Measurements from ENCODE around the gene C17orf78. TPM values are rescaled to one million over a fixed set of nuclear protein-coding genes. Genes with fewer than 3 reads are reported as not detected.

C17orf78 gene
- total RNA-seq, 1 donor from 2014 or later = not detected

DNA sequence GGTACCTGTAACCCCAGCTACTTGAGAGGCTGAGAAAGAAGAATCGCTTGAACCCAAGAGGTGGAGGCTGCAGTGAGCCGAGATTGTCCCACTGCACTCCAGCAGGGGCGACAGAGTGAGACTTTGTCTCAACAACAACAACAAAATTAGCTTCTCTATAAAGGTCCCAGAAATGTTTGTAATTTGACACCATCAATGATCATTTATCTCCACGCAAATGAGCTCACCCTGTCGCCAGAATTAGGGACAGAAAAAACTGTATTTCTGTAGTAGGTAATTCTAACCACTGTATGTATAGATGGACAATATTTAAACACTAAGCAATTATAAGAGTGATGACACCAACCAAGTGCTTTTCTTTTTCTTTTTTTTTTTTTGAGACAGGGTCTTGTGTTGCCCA, 10.7 kb downstream of the C17orf78 start:
- Mint-ChIP-seq H3K27ac (ENCODE audit: unreplicated experiment) (no peak overlapping the region), H3K27me3 (ENCODE audit: unreplicated experiment) (peaks cover 2% of the 10 kb centered on the region), H3K4me1 (ENCODE audit: unreplicated experiment) (no peaks in the 10 kb centered on the region), H3K4me3 (ENCODE audit: unreplicated experiment) (no peak overlapping the region), H3K36me3 (ENCODE audit: low read depth, unreplicated experiment) (no peaks in the 10 kb centered on the region), H3K9me3 (ENCODE audit: unreplicated experiment) (no peaks in the 10 kb centered on the region)
- TF ChIP-seq, protein P1, sequence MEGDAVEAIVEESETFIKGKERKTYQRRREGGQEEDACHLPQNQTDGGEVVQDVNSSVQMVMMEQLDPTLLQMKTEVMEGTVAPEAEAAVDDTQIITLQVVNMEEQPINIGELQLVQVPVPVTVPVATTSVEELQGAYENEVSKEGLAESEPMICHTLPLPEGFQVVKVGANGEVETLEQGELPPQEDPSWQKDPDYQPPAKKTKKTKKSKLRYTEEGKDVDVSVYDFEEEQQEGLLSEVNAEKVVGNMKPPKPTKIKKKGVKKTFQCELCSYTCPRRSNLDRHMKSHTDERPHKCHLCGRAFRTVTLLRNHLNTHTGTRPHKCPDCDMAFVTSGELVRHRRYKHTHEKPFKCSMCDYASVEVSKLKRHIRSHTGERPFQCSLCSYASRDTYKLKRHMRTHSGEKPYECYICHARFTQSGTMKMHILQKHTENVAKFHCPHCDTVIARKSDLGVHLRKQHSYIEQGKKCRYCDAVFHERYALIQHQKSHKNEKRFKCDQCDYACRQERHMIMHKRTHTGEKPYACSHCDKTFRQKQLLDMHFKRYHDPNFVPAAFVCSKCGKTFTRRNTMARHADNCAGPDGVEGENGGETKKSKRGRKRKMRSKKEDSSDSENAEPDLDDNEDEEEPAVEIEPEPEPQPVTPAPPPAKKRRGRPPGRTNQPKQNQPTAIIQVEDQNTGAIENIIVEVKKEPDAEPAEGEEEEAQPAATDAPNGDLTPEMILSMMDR (IDR thresholded peaks at IDR 0.05; ENCODE audit: unreplicated experiment) = no peak
- no peak for DNase-seq (ENCODE audit: low spot score)

DNA sequence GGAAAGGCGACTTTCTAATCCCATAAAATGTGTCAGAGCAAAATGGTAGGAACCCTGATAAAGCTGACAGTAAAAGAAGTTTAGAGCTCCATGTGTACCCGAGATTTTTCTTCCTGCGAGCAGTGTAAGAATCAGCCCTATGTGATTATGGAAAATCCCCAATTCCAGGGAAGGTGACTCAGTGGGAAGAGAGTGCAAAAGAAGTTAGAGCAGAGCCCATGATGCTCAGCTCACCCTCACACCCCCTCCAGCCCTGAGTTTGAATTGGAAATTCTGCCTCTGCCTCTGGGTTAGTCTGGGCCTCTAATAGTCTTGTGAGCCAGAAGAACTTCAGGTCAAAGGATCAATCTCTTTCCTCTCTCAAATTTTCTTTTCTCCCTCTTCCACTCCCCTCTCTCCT, 12.5 kb downstream of the C17orf78 start:
- no peak for DNase-seq (ENCODE audit: low spot score)
- no peaks in the 10 kb centered on the region for H3K4me1 Mint-ChIP-seq (ENCODE audit: unreplicated experiment)
- H3K9me3 Mint-ChIP-seq (ENCODE audit: unreplicated experiment) = no peaks in the 10 kb centered on the region
- no peaks in the 10 kb centered on the region for H3K36me3 Mint-ChIP-seq (ENCODE audit: low read depth, unreplicated experiment)
- no peak overlapping the region for H3K27ac Mint-ChIP-seq (ENCODE audit: unreplicated experiment)
- H3K4me3 Mint-ChIP-seq (ENCODE audit: unreplicated experiment) = no peak overlapping the region
- TF ChIP-seq, protein P1 (IDR thresholded peaks at IDR 0.05; ENCODE audit: unreplicated experiment) = no peak
- H3K27me3 Mint-ChIP-seq (ENCODE audit: unreplicated experiment) = peaks cover 2% of the 10 kb centered on the region

DNA sequence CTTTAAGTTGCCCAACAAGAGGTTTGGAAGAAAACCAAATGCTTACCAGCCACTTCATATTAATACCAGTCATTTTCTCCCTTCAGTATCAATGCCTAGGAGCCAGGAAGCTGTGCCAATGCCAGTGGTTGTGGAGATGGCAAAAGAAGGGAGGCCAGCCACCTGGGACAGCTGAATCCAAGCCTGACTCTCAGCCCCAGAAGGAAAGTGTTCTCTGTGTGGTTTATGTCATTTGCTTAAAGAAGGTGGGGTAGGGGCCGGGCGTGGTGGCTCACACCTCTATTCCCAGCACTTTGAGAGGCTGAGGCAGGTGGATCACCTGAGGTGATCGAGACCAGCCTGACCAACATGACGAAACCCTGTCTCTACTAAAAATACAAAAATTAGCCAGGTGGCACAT, 13.4 kb downstream of the C17orf78 start:
- TF ChIP-seq, protein P1 (IDR thresholded peaks at IDR 0.05; ENCODE audit: unreplicated experiment) = no peak
- Mint-ChIP-seq H3K4me3 (ENCODE audit: unreplicated experiment) (no peak overlapping the region), H3K27me3 (ENCODE audit: unreplicated experiment) (peaks cover 2% of the 10 kb centered on the region), H3K9me3 (ENCODE audit: unreplicated experiment) (no peaks in the 10 kb centered on the region), H3K36me3 (ENCODE audit: low read depth, unreplicated experiment) (no peaks in the 10 kb centered on the region), H3K4me1 (ENCODE audit: unreplicated experiment) (no peaks in the 10 kb centered on the region), H3K27ac (ENCODE audit: unreplicated experiment) (no peak overlapping the region)
- DNase-seq (ENCODE audit: low spot score) = no peak

DNA sequence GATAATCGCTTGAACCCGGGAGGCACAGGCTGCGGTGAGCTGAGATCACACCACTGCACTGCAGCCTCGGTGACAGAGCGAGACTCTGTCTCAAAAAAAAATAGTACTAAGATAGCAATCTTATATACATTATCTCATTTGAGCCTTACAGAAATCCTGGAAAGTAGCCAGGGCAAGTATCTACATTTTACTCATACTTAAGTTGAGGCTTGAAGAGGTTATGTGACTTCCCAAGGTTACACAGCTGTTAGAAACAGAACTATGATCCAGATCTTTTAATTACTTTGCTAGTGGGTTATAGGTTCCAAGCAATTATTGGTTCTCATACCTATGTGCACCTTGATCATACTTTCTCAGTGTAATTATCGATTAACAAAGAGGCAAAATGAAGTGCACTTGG, 15.4 kb downstream of the C17orf78 start:
- TF ChIP-seq, protein P1 (IDR thresholded peaks at IDR 0.05; ENCODE audit: unreplicated experiment) = no peak
- Mint-ChIP-seq H3K36me3 (ENCODE audit: low read depth, unreplicated experiment) (no peaks in the 10 kb centered on the region), H3K9me3 (ENCODE audit: unreplicated experiment) (no peaks in the 10 kb centered on the region), H3K27me3 (ENCODE audit: unreplicated experiment) (peaks cover 2% of the 10 kb centered on the region), H3K4me1 (ENCODE audit: unreplicated experiment) (no peaks in the 10 kb centered on the region), H3K27ac (ENCODE audit: unreplicated experiment) (no peak overlapping the region), H3K4me3 (ENCODE audit: unreplicated experiment) (no peak overlapping the region)
- DNase-seq (ENCODE audit: low spot score) = no peak

DNA sequence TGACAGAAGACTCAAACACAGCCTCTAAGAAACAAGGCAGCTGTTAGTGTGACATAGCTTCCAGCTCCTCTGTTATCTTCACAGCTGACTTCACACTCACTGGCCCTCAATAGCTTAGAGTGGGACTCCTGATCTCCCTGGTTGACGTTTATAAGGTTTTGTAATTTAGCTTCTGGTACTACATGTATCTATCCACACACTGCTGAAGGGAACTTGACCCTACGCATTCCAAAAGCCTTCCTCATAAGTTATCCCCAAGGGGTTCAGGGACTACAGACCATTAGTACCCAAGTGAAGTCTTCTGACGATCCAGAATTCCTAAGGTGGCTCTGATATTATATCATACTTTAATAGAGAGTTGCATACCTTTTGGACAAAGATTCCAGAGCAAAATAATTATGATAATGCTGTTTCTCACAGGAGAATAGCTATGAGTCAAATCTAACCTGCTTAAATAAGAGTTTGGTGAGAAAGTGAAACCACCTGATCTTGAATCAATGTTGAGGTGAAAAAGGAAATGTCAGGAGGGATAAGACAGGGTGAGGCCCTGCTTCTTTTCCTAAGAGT, 16.3 kb downstream of the C17orf78 start:
- DNase-seq (ENCODE audit: low spot score) = no peak
- no peaks in the 10 kb centered on the region for H3K9me3 Mint-ChIP-seq (ENCODE audit: unreplicated experiment)
- peaks cover 2% of the 10 kb centered on the region for H3K27me3 Mint-ChIP-seq (ENCODE audit: unreplicated experiment)
- H3K27ac Mint-ChIP-seq (ENCODE audit: unreplicated experiment) = no peak overlapping the region
- H3K36me3 Mint-ChIP-seq (ENCODE audit: low read depth, unreplicated experiment) = no peaks in the 10 kb centered on the region
- TF ChIP-seq, protein P1 (IDR thresholded peaks at IDR 0.05; ENCODE audit: unreplicated experiment) = no peak
- H3K4me1 Mint-ChIP-seq (ENCODE audit: unreplicated experiment) = no peaks in the 10 kb centered on the region
- no peak overlapping the region for H3K4me3 Mint-ChIP-seq (ENCODE audit: unreplicated experiment)
